Retina (tissue), 1 donor: Measurements from ENCODE around the gene FRMD5.
"Not testable (repeated sequence)": the region's sequence is repeated elsewhere in the genome, so short reads cannot be mapped to it uniquely, and the experiment has no call there.

Experiments used
- DNase-seq: peaks from one replicate; pipeline ENCODE4 v3.0.0-alpha.2; 2016

FRMD5 gene

DNA sequence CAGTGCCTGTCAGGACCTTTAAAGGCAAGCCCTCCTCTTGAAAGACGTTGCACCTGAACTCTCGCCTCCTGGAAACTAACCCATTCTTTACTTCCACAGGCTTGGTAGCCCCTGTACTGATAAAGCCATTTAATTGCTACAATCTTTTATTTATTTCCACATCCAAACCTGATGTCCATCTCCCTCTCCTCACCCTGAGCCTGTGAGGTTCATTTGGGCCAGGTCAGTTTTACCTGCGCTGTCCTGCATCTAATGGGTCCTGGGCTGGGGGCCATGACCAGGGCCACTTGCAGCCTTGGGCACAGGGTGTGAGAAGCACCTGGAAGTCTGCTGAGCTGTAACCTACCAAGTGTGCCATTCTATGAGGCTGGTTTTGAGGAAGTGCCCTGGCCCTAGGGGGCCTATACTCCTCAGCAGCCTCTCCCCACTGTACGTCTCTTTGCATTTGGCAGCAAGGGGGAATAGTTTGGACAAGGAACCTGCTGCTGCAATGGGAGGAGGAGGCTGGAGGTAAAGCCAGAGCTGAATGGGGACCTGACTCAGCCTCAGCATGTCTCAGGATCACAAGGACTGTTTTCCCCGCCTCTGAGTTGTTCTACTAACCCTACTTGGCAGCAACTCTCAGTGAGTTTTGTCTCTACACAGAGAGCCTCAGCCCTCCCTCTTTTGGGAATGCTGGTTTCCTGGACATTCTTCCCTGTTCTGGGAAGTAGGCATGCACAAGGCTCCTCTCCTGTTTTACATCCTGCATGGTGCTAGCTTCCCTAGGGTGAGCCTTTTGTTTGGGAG is 314.5 kb downstream of the FRMD5 start:
- no peak for DNase-seq

DNA sequence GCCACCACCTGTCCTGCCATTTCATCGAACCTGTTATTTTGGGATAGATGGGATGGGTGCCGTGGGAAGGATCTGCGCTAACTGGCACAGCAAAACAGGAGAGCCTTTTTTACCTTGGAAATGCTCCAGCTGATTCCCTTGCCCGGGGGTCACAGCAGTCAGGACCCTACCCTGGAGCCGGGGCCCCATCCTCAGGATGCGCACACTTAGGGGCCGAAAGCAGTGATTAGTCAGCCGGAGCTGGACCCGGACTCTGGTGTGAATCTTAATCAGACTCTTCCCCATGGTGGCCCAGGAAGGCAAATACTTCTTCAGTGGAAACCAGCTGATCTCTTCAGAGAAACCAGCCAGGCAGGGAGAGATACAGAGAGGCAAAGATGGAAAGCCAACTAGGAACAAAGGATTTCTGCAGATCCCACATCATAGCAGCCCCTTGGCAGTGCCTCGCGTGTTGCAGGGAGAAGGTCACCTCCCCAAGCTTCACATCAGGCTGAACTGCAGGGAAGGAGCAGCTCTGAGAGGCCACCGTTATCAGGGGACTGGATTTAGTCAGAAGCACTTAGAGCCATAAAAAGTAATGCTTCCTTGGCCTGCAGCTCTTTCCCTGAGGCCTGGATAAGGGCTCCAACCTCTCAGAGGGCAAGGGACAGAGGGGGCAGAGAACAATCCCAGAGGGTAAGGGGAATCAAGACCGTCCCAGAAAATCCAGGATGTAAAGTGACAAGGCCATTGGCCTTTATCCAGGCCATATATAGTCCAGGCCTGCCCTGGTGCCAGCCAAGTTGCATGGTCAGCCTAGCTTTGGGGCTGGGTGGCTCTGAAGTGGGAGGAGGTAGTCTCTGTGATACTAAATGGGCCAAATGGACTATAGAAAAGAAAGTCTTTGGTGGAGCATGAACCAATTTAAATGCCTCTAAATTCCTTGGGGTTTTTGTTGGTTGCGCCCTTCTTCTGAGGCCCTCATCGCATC is 315.4 kb downstream of the FRMD5 start:
- DNase-seq: no peak

DNA sequence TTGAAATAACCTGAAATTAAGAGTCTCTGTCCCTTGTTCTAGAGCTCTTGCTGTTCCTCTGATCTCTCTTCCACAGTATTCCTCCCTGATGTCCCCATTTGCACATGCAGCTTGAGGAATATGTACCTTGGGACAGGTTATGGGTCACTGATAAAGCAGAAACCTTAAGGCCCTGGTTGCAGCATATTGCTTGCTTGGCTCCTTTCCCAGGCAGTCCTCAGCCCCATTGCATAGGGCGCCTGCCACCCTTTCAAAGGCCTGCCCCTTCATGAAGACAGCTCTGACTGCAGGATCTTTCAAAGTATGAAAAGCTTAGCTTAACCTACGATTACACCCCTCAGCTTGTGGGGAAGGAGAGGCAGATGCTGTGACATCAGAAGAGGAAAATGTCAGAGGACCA is 316.6 kb downstream of the FRMD5 start:
- DNase-seq: no peak

DNA sequence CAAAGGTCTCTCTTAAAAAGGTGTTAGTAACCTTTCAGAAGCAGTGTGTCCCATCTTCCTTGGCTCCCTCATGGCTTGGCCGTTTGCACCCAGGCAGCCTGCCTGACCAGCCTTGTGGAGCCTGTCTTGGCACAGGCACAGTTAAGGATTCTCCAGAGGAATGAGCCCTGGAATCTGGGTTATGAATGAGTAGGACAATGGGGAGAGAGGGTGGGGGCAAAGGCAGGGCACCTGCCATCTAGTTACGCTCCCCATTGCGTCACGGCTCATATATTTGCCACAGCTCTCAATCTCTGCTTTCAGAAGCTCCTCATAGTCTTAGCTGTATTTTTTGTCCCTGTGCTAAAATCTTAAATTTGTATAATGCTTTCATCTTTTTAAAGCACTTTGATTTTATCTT is 317.7 kb downstream of the FRMD5 start:
- no peak for DNase-seq

DNA sequence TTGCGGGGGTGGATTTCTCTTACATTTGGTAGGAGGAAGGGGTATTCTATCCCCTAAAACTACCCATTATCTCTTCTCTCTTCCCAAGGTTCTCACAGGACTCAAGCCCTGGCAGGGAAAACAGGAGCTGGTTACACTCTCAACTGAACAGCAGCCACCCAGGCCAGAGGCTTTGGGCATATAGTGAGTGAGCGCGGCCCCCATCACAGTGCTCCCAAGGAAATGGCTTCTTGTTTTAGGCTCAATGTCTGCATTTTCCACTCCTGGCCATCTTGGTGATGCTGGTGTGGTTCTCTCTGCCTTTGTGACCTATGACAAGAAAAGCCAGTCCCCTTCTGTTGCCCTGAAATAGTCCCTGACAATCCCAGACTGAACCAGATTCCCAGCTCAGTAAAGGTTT is 318.2 kb downstream of the FRMD5 start:
- DNase-seq: no peak

DNA sequence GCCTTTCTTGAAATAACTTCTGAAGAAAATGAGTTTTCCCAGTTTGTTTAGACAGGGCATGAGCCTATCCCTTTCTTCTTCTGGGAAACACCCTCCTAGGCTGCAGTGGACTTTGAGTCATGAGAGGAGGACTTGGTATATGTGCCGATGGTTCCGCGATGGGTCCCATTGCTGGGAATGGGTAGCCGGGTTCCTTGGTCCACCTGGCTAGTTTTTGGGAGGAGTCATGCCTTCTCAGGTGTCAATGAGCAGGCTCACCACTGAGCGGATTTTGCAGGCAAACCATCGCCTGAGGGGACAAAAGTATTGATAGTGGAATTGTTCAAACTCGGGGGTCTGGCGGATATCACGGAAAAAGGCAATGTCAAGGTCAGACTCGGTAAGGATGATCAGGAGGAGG is 321.4 kb downstream of the FRMD5 start:
- no peak for DNase-seq

DNA sequence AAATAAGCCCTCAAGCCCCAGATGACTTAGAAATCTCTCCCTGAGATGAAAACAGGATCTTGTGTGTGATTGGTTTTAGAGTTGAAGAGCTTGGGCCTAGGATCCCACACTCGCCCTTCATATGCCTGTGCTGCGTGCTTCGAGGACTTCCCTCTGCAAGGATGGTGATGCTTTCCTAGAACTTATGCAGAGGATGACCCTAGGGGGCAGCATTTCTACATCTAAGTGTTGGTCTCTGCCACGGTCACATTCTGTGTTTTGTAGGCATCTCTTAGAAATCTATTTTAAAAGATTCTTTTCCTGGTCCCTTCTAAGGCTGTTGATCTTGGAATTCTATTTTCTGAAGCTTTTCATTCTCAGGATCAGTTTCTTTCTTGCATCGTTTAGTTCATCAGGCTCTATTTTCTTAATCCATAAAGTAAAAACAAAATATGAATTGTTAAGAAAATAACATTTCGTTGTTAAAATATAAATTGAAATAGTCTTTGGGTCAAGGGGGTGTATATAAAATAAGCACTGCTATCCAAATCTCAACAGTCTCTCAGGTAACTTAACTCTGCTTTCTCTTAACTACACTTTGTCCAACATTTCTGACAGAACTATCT is 322.6 kb downstream of the FRMD5 start:
- DNase-seq: peak; percentile 32

DNA sequence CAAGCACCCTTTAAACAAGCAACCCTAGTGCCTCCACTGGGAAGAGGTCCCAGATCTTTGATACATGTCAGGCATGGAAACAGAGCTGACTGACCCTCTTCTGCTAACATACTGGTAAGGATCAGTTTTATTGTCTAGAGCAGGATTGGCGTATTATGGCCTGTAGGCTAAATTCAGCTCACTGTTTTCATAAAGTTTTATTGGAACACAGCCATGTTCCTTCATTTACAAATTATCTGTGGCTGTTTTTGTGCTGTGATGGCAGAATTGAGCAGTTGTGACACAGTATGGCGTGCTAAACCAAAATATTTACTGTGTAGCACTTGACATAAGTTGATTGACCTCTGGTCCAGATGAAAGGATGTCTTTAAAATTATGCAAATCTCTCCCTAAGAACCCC is 323.2 kb downstream of the FRMD5 start:
- no peak for DNase-seq

DNA sequence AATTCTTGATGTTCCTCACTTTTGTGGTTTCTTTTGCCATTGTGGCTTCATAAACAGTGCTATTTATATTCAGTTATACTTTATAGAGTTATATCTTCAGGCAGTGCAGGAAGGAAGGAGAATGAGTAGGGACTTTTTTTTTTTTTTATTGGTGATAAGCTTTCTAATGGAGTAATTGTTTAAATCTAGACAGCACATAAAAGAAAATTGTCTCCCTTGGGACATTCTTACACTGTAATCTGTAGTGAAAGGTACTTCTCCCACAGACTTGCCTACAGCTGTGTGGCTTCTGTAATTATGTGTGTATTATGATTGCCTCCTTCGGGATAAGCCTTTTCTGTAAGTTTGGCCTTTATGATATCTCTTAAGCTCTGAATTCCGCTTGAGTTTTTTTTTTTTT is 326.7 kb downstream of the FRMD5 start:
- no peak for DNase-seq

DNA sequence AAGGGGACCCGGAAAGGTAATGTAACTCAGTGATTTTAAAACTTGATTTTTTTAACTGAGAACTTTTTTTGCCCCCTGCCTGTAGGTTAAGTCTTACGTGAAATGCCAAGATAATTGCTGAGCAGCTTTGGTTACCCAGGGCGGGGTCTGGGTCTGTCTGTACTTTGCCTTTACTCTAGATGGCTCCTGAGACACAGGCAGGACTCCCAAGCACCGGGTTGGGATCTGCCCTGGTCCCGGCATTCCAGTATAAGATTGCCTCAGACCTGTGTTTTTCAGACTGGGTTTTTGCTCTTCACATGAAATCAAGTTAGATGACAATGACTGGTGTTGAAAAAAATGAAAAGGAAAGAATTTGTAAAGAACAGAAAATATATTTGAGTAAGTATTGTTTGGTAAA is 328.0 kb downstream of the FRMD5 start:
- DNase-seq: no peak

DNA sequence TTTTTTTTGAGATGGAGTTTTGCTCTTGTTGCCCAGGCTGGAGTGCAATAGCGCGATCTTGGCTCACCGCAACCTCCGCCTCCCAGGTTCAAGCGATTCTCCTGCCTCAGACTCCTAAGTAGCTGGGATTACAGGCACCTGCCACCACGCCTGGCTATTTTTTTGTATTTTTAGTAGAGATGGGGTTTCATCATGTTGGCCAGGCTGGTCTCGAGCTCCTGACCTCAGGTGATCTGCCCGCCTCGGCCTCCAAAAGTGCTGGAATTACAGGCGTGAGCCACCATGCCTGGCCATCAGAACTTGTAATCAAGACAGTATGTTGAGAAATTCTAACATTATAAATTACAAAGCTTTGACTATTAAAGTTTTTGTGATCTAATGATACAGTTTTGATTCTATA is 328.4 kb downstream of the FRMD5 start:
- DNase-seq: not testable (repeated sequence)

DNA sequence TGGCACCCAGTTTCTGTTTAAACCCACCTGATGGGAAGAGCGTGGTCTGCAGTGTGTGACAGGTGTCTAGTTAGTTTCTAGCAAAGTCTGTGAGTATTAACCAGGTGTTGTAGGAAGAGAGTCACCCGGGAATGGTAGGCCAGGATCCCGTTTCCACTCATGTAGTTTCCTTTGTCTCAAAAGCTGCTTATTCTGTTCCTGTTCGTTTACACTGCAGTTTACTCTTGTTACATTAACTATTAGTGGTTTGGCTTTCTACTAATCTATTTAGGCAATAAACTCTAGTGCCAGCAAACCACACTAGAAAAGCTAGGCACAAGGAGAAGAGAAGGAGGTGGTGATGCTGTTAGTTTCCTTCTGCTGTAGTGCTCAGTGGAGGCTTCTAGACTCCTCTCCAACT is 335.5 kb downstream of the FRMD5 start:
- no peak for DNase-seq

DNA sequence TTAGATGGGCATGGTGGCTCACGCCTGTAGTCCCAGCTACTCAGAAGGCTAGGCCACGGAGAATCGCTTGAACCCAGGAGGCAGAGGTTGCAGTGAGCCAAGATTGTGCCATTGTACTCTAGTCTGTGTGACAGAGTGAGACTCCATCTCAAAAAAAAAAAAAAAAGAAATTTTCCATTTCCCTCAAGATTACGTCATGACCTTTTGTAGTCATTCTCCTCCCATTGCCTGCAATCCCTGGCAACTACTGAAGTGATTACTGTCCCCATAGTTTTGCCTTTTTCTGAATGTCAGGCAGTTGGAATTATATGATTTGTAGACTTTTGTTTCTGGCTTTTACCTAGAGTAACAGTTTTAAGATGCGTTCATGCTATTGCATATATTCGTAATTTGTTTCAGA is 340.3 kb downstream of the FRMD5 start:
- no peak for DNase-seq

DNA sequence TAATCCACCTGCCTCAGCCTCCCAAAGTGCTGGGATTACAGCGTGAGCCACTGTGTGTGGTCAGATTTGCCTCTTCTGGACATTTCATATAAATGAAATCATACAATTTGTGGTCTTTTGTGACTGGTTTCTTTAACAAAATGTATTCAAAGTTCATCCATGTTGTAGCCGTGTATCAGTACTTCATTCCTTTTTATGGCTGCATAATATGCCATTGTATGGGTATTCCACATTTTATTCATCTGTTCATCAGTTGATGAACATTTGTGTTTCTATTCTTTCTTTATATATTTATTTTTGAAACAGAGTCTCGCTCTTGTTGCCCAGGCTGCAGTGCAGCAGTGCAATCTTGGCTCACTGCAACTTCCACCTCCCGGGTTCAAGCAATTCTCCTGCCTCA is 342.5 kb downstream of the FRMD5 start:
- DNase-seq: no peak

DNA sequence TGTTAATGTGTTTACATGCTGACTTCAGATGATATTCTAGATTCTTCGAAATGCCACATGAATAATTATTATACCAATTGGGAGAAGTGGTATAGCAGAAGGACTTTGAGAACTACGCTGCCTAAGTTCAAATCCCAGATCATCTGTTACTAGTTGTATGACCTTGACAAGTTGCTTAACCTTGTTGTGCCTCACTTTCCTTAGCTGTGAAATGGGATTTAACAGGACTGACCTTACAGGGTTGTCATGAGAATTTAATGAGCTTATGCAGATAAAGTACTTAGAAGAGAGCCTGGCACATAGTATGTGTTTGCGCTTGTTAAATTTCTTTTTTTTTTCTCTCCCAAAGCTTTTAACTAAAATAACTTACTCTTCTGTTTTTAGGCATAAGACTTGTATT is 343.8 kb downstream of the FRMD5 start:
- DNase-seq: no peak

DNA sequence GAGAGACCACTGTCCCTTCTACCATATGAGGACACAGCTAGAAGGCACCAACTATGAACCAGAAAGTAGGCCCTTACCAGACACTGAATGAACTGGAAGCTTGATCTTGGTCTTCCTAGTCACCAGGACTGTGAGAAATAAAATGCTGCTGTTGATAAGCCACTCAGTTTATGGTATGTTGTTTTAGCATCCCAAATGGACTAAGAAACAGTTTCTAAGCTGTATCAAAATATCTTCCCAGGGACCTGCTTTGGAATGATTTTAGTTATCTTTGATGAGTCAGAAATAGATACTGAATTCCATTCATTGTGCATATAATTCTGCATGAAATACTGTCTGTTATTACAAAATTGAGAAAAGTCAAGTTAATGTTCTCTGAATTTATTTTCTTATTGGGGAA is 349.6 kb downstream of the FRMD5 start:
- no peak for DNase-seq

DNA sequence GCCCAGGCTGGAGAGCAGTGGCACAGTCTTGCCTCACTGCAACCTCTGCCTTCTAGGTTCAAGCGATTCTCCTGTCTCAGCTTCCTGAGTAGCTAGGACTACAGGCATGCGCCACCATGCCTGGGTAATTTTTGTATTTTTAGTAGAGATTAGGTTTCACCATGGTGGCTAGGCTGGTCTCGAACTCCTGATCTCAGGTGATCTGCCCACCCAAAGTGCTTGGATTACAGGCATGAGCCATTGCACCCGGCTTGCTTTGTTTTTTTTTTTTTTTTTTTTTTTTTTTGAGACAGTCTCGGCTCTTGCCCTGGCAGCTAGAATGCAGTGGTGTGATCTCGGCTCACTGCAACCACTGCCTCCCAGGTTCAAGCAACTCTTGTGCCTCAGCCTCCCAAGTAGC is 362.6 kb downstream of the FRMD5 start:
- not testable (repeated sequence) for DNase-seq

DNA sequence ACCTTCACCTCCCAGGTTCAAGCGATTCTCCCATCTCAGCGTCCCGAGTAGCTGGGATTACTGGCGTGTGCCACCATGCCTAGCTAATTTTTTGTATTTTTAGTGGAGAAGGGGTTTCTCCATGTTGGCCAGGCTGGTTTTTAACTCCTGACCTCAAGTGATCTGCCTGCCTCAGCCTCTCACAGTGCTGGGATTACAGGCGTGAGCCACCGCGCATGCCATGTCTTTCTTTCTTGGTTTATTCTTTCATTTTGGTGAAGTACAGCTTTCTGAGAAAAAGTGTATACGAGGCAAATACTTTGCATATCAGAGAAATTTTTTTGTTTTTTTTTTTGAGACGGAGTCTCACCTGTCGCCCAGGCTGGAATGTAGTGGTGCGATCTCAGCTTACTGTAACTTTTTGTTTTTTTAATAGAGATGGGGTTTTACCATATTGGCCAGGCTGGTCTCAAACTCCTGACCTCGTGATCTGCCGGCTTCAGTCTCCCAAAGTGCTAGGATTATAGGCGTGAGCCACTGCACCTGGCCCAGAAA is 363.5 kb downstream of the FRMD5 start:
- not testable (repeated sequence) for DNase-seq

DNA sequence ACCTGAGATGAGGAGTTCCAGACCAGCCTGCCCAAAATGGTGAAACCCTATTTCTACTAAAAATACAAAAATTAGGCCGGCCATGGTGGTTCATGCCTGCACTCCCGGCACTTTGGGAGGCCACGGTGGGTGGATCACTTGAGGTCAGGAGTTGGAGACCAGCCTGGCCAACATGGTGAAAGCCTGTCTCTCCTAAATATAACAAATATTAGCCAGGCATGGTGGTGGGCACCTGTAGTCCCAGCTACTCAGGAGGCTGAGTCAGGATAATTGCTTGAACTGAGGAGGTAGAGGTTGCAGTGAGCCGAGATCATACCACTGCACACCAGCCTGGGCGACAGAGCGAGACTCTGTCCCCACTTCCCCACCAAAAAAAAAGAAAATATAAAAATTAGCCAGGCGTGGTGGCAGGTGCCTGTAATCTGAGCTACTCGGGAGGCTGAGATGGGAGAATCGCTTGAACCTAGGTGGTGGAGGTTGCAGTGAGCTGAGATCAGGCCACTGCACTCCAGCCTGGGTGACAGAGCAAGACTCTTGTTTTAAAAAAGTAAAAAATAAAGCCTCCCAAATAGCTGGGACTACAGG is 364.3 kb downstream of the FRMD5 start:
- DNase-seq: not testable (repeated sequence)

DNA sequence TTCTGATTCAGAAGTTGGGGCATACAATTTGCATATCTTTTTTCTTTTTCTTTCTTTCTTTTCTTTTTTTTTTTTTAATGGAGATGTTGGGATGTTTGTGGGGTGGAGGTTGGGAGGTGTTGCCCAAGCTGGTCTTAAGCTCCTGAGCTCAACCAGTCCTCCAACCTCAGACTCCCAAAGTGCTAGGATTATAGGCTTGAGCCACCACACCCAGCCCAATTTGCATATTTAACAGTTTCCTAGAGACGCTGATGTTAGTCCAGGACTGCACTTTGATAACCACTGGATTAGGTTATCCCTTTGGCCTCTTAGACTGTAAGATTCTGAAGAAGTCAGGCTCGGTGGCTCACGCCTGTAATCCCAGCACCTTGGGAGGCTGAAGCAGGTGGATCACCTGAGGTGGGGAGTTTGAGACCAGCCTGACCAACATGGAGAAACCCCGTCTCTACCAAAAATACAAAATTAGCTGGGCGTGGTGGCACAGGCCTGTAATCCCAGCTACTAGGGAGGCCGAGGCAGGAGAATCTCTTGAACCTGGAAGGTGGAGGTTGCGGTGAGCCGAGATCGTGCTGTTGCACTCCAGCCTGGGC is 365.0 kb downstream of the FRMD5 start:
- not testable (repeated sequence) for DNase-seq

DNA sequence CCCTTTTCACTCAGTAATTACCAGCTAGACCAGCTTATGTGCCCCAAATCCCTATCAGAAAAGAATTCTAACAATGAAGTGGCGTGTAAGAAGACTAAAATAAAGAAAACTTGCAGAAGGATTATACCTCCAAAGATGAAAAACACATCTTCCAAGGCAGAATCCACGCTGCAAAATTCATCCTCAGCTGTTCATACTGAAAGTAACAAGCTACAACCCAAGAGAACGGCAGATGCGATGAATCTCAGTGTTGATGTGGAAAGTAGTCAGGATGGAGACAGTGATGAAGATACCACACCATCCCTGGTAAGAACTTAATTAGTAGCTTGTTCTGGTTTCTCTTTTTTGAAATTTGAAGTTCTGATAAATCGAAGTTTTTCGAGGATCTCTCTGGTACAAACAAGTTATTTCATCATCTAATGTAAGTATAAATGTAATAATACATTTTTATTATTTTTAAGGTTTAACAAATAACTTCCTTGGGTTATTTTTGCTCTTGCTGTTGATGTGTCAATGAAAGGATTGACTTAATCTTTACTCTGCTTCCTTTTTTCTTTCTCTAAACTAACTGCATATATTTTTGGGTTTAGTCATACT is 366.9 kb downstream of the FRMD5 start:
- peak; percentile 2 for DNase-seq
